ENCODE measurements around the gene SLC7A7.
"Not testable (repeated sequence)": the region's sequence is repeated elsewhere in the genome, so short reads cannot be mapped to it uniquely, and the experiment has no call there.

- TF ChIP-seq EZH2 (IDR thresholded peaks at IDR 0.05; ENCODE audit: borderline replicate concordance, control insufficient read depth, low read depth, low read length); BCL11A (IDR thresholded peaks at IDR 0.05; ENCODE audit: low read depth, low read length); CHD4 (IDR thresholded peaks at IDR 0.05); POLR2A (IDR thresholded peaks at IDR 0.05; ENCODE audit: low read depth, low read length); PAX5 (IDR thresholded peaks at IDR 0.05; ENCODE audit: borderline replicate concordance, low read depth, low read length); CTCF (IDR thresholded peaks at IDR 0.05 in 2 of 3, conservative IDR thresholded peaks at IDR 0.05 in 1 of 3; ENCODE audit: control insufficient read depth in 2 of 3, extremely low read depth in 1 of 3, insufficient read depth in 1 of 3, low read depth in 3 of 3, low read length in 3 of 3); FOXK2 (IDR thresholded peaks at IDR 0.05); ZBTB11 (CRISPR knock-in tag; IDR thresholded peaks at IDR 0.05); SUZ12 (IDR thresholded peaks at IDR 0.05; ENCODE audit: unreplicated experiment); POLR2AphosphoS5 (IDR thresholded peaks at IDR 0.05; ENCODE audit: low read length); IRF5 (IDR thresholded peaks at IDR 0.05; ENCODE audit: borderline replicate concordance): not testable (repeated sequence)
These were observed 13.9 kb upstream of the SLC7A7 start for GRCh38 chr14:22829076-22829660.

Data from GM12878 (cell line).